Skeletal muscle satellite cell (primary cell): Measurements from ENCODE around the gene TMPRSS13.

Experiments
- H3K27me3 ChIP-seq: 2 replicates; pipeline ENCODE4 v1.7.0; 2013; ENCODE audit warnings: low read length; ENCODE audit not compliant: control insufficient read depth, insufficient read depth
- H3K36me3 ChIP-seq: 2 replicates; pipeline ENCODE4 v1.7.0; 2013; ENCODE audit warnings: mild to moderate bottlenecking, control low read depth, low read length; ENCODE audit not compliant: insufficient read depth
- H3K4me1 ChIP-seq: 2 replicates; pipeline ENCODE4 v1.7.0; 2013; ENCODE audit warnings: low read length; ENCODE audit not compliant: control insufficient read depth, insufficient read depth
- H3K4me2 ChIP-seq: 2 replicates; pipeline ENCODE4 v1.7.0; 2013; ENCODE audit warnings: mild to moderate bottlenecking, low read length
- H3K4me3 ChIP-seq: 2 replicates; pipeline ENCODE4 v1.7.0; 2013; ENCODE audit warnings: low read length
- H3K9ac ChIP-seq: 2 replicates; pipeline ENCODE4 v1.7.0; 2013; ENCODE audit warnings: mild to moderate bottlenecking, low read depth, low read length, moderate library complexity
- H3K9me3 ChIP-seq: replicated peaks from 2 replicates; pipeline ENCODE4 v1.7.0; 2013; ENCODE audit warnings: mild to moderate bottlenecking, control low read depth, low read length

TMPRSS13 gene

DNA sequence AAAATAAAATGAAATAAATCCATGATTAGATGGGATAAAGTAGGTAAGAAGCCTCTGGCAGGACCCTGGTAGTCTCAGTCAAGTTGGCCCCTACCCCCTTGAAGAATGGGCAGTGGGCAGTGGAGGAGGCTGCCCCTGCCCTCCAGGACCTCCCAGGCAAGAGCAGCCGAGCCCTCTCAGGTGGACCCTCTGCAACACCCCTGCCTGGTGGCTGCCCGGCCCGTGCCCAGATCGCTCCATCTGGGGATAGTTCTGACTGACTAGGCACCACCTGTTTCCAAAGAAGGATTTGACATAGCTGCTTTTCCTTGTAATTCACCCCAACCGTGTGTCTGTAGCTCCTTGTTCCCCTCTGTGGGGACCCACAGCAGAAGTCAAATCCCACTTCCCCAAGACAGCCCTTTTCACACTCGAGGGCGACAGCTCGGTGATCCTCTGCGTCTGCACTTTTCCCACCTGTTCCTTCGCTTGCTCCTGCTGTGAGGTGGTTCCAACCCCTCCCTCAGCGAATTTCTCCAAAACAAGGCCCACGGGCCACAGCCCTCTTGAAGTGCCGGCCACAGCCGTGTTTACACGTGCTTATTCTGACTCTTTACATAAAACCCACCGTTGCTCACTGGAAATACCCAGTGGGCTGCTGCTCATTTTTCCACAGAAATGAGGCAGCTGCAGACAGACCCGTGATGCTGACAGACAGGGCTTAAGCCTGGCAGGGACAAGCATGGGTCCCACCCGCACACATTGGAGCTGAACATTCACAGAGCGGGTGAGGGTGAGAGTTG lies 5.5 kb upstream of the TMPRSS13 start:
- Histone ChIP-seq H3K4me2 (no peak overlapping the region), H3K36me3 (no peaks in the 10 kb centered on the region), H3K4me1 (no peaks in the 10 kb centered on the region)

DNA sequence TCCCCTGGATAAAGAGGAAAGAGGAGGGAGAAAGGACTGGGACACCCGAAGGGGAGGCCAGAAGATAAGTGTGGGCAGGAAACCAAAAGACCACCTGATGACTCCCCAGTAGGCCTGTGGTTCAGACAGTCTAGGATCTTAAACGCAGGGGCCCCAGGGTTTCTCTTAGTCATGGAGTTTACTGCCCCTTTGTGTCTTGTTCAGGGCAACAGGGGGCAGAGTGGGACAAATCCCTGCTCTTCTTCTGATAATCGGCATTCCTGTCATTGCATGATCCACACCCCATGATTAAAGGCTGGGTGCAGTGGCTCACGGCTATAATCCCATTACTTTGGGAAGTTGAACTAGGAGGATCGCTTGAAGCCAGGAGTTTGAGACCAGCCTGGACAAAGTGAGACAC lies 4.7 kb upstream of the TMPRSS13 start:
- H3K4me1 ChIP-seq = no peaks in the 10 kb centered on the region
- no peak overlapping the region for H3K4me2 ChIP-seq
- H3K9ac ChIP-seq = no peak overlapping the region
- H3K4me3 ChIP-seq = no peak overlapping the region
- no peaks in the 10 kb centered on the region for H3K9me3 ChIP-seq
- peaks cover 25% of the 10 kb centered on the region for H3K27me3 ChIP-seq
- no peaks in the 10 kb centered on the region for H3K36me3 ChIP-seq

More for the DNA sequence above, 5.5 kb upstream of the TMPRSS13 start:
- peaks cover 20% of the 10 kb centered on the region for H3K27me3 ChIP-seq
- H3K9me3 ChIP-seq = no peaks in the 10 kb centered on the region
- H3K9ac ChIP-seq = no peak overlapping the region
- H3K4me3 ChIP-seq = no peak overlapping the region

DNA sequence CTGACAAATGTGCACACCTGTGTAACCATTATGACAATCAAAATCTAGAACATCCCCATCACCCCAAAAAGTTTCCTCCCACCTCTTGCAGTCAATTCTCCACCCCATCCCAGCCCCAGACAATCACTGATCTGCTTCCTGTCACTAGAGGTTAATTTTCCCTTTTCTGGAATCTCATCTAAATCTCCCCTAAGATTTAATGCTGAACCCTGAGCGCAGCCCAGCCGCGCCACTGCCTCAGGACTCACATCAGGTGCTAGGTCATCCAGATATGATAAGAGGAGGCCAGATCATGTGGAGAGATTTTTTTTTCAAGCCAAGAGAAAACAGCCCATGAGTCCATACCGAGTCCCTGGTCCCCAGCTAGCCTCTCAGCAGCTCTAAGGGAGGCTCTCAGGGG lies 4.3 kb upstream of the TMPRSS13 start:
- Histone ChIP-seq H3K36me3 (no peaks in the 10 kb centered on the region), H3K4me2 (no peak overlapping the region), H3K4me1 (no peaks in the 10 kb centered on the region), H3K9ac (no peak overlapping the region), H3K27me3 (peaks cover 25% of the 10 kb centered on the region), H3K9me3 (no peaks in the 10 kb centered on the region), H3K4me3 (no peak overlapping the region)

DNA sequence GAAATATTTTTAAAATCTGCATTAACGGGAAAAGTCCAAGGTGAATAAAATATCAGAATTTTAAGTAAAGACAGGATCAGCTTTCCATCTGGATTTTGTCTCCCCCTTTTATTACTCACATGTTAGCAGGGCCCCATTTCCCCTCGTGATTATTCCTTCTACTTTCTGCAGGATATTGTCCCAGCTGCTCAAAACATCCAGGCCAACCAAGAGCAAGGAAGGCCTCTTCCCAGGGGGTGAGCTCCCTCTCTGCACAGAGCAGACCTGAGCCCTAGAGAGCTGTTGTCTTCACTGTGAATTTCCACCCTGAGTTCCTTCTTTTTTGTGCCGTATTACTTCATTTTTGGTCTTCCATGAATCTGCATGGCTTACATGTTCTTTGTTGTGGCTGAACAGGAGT lies 3.7 kb upstream of the TMPRSS13 start:
- Histone ChIP-seq H3K4me1 (no peaks in the 10 kb centered on the region), H3K9me3 (no peaks in the 10 kb centered on the region), H3K27me3 (peaks cover 27% of the 10 kb centered on the region)

DNA sequence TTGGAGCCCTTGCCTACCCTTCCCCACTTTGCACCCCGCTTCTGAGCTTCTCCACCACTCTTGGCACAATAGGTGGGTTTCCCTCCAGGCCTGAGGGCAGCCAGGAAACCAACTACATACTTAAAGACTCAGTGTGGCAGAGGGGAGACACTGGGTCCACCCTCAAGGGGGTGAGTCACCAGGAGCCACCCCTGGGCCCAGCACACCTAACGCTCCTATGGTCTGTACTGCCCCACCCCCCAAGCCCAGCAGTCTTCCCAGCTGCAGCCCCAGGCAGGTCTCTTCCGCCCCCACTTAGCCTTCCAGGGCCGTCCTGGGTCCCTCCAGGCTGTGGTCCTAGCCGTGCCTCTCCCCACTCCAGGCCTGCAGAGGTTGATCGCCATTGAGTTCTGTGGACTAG lies 3.2 kb upstream of the TMPRSS13 start:
- peaks cover 27% of the 10 kb centered on the region for H3K27me3 ChIP-seq
- H3K9me3 ChIP-seq = no peaks in the 10 kb centered on the region
- H3K9ac ChIP-seq = no peak overlapping the region
- H3K4me3 ChIP-seq = no peak overlapping the region
- H3K4me2 ChIP-seq = no peak overlapping the region
- no peaks in the 10 kb centered on the region for H3K36me3 ChIP-seq
- H3K4me1 ChIP-seq = no peaks in the 10 kb centered on the region

More for the DNA sequence above, 3.7 kb upstream of the TMPRSS13 start:
- Histone ChIP-seq H3K4me2 (no peak overlapping the region), H3K9ac (no peak overlapping the region), H3K4me3 (no peak overlapping the region), H3K36me3 (no peaks in the 10 kb centered on the region)

DNA sequence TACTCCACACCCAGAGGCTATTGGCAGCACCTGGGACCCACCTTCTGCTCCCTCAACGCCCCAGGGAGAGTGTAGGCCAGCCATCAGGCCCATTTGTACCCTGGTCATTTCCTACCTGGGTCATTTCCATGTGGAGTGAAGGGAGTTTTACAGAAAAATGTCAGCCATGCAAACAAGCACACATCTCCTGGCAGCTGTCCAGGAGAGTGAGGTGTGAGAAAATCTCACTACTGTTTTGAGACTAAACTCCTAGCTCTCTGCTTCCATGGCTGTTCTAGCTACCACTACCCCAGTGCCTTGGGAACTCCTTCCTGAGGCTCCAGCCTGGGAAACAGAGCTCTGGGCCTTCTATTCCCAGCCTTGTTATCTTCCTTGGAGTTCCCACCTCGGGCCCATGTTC lies 2.8 kb upstream of the TMPRSS13 start:
- no peaks in the 10 kb centered on the region for H3K9me3 ChIP-seq
- peaks cover 26% of the 10 kb centered on the region for H3K27me3 ChIP-seq
- H3K9ac ChIP-seq = no peak overlapping the region
- no peaks in the 10 kb centered on the region for H3K4me1 ChIP-seq
- no peaks in the 10 kb centered on the region for H3K36me3 ChIP-seq
- H3K4me2 ChIP-seq = no peak overlapping the region
- no peak overlapping the region for H3K4me3 ChIP-seq

DNA sequence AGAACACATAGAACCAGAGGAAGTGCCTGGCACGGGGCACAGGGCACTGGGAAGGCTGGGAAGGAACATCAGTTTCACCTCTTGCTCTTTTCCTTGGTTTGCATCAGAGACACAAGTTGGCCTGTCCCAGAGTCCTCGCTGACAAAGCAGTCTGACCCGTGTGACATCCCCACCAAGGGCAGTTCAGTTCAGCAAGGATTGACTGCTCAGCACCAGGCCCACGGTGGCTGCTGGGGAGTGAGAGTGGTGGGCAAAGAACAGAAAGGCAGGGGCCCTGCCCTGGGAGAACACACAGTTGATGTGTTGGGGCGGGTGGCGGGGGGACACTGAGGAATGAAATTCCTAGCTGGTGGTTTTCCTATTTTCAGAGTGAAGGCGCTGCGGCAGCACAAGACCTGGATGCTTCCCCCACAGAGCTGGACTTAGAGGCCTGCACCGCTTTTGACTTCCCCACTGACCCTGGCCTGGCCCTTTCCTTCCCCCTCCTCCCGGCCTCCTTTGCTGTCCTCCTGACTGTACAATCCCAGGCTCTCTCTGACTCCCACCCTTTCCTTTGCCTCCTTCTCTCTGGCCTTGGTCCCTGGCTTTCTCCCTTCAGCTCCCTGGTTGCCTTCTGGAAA lies 2.2 kb upstream of the TMPRSS13 start:
- H3K4me2 ChIP-seq = no peak overlapping the region
- no peak overlapping the region for H3K4me3 ChIP-seq
- no peak overlapping the region for H3K9ac ChIP-seq
- peaks cover 26% of the 10 kb centered on the region for H3K27me3 ChIP-seq
- no peaks in the 10 kb centered on the region for H3K36me3 ChIP-seq
- no peaks in the 10 kb centered on the region for H3K4me1 ChIP-seq
- no peaks in the 10 kb centered on the region for H3K9me3 ChIP-seq

DNA sequence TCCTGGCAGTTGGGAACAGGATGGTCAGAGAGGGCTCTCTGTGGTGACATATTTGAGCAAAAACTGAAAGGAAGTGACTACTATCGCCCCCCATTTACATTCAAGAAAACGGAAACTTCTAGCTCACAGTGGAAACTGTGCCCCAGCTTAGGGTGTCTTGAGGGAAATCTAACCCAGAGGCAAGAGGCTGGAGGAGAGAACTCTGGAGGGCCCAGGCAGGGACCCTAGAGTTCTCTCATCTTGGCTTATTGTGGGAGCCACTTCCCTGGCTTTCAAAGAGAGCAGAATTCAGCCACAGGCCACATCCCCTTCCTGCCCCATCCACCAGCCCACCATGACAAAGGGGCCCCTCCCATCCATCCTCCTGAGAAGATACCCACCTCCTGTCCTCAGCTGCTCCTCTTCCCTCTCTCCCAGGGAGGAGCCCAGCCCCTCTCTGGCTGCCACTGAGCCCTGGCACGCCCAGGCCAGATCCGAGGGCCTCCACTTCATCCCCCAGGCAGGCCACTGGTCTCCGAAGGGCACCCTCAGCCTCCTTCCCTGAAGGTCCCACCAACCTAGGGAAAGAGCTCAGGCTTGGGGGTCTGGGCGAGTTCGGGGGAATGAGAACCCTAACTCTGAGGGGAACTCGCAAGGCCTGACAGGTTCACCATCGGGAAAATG lies 1.6 kb upstream of the TMPRSS13 start:
- H3K4me2 ChIP-seq = no peak overlapping the region
- no peaks in the 10 kb centered on the region for H3K4me1 ChIP-seq

DNA sequence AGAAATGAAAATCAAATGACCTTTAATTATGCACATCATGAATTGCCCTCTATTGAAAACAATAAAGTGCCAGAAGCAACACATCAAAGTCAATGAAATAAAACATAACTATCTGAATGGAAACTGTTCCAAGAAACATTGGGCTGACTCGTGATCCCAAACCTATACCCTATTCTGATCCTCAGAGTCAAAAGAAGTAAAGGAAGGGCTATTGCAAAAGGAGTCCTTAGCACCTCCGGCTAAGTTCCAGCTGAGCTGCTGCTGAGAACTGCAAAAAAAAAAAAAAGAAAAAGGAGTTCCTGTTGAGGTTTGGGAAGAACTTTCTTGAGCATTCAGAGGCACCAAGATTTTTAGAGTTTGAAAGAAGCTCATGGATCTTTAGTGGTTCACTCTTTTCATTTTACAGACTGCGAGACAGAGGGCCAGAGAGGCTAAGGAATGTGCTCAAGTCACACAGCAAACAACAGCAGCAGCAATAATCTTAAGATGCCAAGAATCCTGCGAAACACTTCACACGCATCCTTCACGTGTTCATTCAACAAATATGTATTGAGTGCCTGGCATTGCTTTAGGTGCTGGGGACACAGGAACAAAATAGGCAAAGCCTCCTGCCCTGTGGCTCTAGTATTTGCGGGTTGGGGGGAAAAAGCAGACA lies 841 bp upstream of the TMPRSS13 start:
- H3K36me3 ChIP-seq = no peaks in the 10 kb centered on the region
- no peak overlapping the region for H3K4me3 ChIP-seq
- no peaks in the 10 kb centered on the region for H3K9me3 ChIP-seq
- no peaks in the 10 kb centered on the region for H3K4me1 ChIP-seq
- H3K4me2 ChIP-seq = no peak overlapping the region
- no peak overlapping the region for H3K9ac ChIP-seq
- H3K27me3 ChIP-seq = peaks cover 24% of the 10 kb centered on the region

More for the DNA sequence above, 1.6 kb upstream of the TMPRSS13 start:
- peaks cover 26% of the 10 kb centered on the region for H3K27me3 ChIP-seq
- no peak overlapping the region for H3K9ac ChIP-seq
- no peaks in the 10 kb centered on the region for H3K9me3 ChIP-seq
- no peak overlapping the region for H3K4me3 ChIP-seq
- no peaks in the 10 kb centered on the region for H3K36me3 ChIP-seq

DNA sequence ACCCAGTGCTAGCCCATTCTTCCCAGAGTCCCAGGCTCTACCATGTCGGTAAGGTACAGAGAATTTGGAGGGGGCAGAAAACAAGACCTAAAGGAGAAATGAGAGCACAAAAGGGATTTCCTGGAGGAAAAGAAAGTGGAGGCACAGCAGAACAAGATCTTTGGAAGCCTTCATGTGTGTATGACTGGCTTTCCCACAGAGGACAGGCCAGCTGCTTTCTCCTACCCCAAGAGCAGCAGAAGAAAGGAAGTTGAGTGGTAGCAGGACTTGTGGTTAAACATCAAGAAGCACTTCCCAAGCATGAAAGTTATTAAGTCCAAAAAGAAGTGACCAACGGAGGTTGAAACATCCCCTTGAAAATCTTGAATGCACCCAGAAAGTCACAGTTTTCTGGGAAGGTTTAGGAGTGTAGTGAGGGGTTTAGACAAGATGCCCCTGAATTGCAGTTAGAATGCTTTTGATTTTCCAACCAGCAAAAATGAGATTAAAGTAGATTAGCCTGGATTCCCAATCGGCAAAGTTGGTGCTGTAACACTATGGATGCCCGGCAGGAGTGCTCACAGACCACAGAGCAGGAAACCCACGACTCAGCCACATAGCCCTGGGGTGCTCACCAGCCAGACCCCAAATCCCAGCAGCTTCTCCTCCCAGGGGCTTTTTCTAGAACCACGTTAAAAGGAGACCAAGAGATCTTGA lies 608 bp downstream of the TMPRSS13 start:
- H3K9me3 ChIP-seq = no peaks in the 10 kb centered on the region
- H3K4me2 ChIP-seq = no peak overlapping the region
- no peak overlapping the region for H3K9ac ChIP-seq
- no peak overlapping the region for H3K4me3 ChIP-seq
- H3K36me3 ChIP-seq = no peaks in the 10 kb centered on the region
- H3K27me3 ChIP-seq = peaks cover 19% of the 10 kb centered on the region
- no peaks in the 10 kb centered on the region for H3K4me1 ChIP-seq

DNA sequence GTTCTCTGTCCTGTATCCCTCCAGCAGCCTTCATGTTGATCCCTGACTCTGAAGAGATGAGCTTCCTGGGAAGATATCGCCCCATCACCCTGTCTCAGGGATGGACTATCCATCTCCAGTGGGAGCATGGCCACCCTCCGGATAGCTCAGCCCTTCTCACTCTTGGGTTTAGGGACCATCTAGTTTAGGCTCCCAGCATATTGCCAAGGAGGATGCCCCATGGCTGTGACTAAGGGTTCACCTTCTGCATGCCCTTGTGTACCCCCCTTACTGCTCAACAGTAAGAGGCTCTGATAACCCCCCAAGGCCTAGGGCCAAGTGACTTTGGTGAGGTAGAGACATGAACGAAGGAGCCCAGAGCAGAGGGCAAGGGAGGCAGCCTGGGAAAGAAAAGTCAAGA lies 1.3 kb downstream of the TMPRSS13 start:
- no peaks in the 10 kb centered on the region for H3K4me1 ChIP-seq

More for the DNA sequence above, 1.3 kb downstream of the TMPRSS13 start:
- no peaks in the 10 kb centered on the region for H3K36me3 ChIP-seq
- H3K9me3 ChIP-seq = no peaks in the 10 kb centered on the region
- no peak overlapping the region for H3K4me3 ChIP-seq
- peaks cover 19% of the 10 kb centered on the region for H3K27me3 ChIP-seq
- H3K9ac ChIP-seq = no peak overlapping the region
- no peak overlapping the region for H3K4me2 ChIP-seq
